ENCODE results near the gene SLC1A1.
"Not testable (repeated sequence)": the region's sequence is repeated elsewhere in the genome, so short reads cannot be mapped to it uniquely, and the experiment has no call there.

DNA sequence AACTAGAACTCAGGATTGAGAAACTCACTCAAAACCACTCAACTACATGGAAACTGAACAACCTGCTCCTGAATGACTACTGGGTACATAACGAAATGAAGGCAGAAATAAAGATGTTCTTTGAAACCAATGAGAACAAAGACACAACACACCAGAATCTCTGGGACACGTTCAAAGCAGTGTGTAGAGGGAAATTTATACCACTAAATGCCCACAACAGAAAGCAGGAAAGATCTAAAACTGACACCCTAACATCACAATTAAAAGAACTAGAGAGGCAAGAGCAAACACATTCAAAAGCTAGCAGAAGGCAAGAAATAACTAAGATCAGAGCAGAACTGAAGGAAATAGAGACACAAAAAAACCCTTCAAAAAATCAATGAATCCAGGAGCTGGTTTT, 43.6 kb downstream of the SLC1A1 start:
- TF ChIP-seq ZFP30 (CRISPR knock-in tag; IDR thresholded peaks at IDR 0.05); ARNTL (CRISPR knock-in tag; IDR thresholded peaks at IDR 0.05; ENCODE audit: borderline replicate concordance, low read depth); ZC3H10 (CRISPR knock-in tag; IDR thresholded peaks at IDR 0.05); BACH2 (CRISPR knock-in tag; IDR thresholded peaks at IDR 0.05; ENCODE audit: borderline replicate concordance); RARB (CRISPR knock-in tag; IDR thresholded peaks at IDR 0.05); GLIS3 (CRISPR knock-in tag; IDR thresholded peaks at IDR 0.05); ZFP3 (CRISPR knock-in tag; IDR thresholded peaks at IDR 0.05); ZNF70 (CRISPR knock-in tag; IDR thresholded peaks at IDR 0.05); ZNF565 (CRISPR knock-in tag; conservative IDR thresholded peaks at IDR 0.05; ENCODE audit: low read depth); CSDC2 (CRISPR knock-in tag; IDR thresholded peaks at IDR 0.05); ISL1 (CRISPR knock-in tag; IDR thresholded peaks at IDR 0.05): not testable (repeated sequence)
- TF ChIP-seq, protein P1, sequence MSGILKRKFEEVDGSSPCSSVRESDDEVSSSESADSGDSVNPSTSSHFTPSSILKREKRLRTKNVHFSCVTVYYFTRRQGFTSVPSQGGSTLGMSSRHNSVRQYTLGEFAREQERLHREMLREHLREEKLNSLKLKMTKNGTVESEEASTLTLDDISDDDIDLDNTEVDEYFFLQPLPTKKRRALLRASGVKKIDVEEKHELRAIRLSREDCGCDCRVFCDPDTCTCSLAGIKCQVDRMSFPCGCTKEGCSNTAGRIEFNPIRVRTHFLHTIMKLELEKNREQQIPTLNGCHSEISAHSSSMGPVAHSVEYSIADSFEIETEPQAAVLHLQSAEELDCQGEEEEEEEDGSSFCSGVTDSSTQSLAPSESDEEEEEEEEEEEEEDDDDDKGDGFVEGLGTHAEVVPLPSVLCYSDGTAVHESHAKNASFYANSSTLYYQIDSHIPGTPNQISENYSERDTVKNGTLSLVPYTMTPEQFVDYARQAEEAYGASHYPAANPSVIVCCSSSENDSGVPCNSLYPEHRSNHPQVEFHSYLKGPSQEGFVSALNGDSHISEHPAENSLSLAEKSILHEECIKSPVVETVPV (CRISPR knock-in tag; IDR thresholded peaks at IDR 0.05), result not testable (repeated sequence)
- TF ChIP-seq, protein P2, sequence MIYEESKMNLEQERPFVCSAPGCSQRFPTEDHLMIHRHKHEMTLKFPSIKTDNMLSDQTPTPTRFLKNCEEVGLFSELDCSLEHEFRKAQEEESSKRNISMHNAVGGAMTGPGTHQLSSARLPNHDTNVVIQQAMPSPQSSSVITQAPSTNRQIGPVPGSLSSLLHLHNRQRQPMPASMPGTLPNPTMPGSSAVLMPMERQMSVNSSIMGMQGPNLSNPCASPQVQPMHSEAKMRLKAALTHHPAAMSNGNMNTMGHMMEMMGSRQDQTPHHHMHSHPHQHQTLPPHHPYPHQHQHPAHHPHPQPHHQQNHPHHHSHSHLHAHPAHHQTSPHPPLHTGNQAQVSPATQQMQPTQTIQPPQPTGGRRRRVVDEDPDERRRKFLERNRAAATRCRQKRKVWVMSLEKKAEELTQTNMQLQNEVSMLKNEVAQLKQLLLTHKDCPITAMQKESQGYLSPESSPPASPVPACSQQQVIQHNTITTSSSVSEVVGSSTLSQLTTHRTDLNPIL (CRISPR knock-in tag; IDR thresholded peaks at IDR 0.05; ENCODE audit: low read depth), result not testable (repeated sequence)

All from SK-N-SH treated with all-trans-retinoic acid at 6 μM for 48 hours (cell line).